CD14-positive monocyte (primary cell): ENCODE data around the gene IL1RL2. TPM values are rescaled to one million over a fixed set of nuclear protein-coding genes. Genes with fewer than 3 reads are reported as not detected.

Experiments
- DNase-seq, 3 donors: peaks; one replicate each; pipeline ENCODE4 v3.0.0-alpha.2; 2011 to 2022
- H2AFZ ChIP-seq: 2 replicates; pipeline ENCODE4 v1.6.0; 2012; ENCODE audit warnings: mild to moderate bottlenecking, low read depth, low read length, inconsistent platforms; ENCODE audit not compliant: insufficient read depth, poor library complexity, severe bottlenecking
- H3K27ac ChIP-seq, 2 donors: 1 replicate in 1 of 2; 2 replicates in 1 of 2; pipeline ENCODE4 v1.5.1; 2012 to 2013; ENCODE audit warnings: low read length in 2 of 2, control low read depth in 1 of 2, inconsistent platforms in 1 of 2, low read depth in 1 of 2, mild to moderate bottlenecking in 1 of 2
- H3K27me3 ChIP-seq, 2 donors: one replicate each; pipeline versions ENCODE4 v1.6.0 to v1.6.1; 2011 to 2013; ENCODE audit warnings: low read length in 2 of 2; ENCODE audit not compliant: control insufficient read depth in 2 of 2, insufficient read depth in 2 of 2
- H3K36me3 ChIP-seq, 2 donors: replicated peaks in 1 of 2; 1 replicate in 1 of 2; 2 replicates in 1 of 2; pipeline versions ENCODE4 v1.5.1 to v1.6.1; 2012 to 2013; ENCODE audit warnings: low read length in 2 of 2, control low read depth in 1 of 2, inconsistent platforms in 1 of 2, mild to moderate bottlenecking in 1 of 2; ENCODE audit not compliant: insufficient read depth in 2 of 2, control insufficient read depth in 1 of 2
- H3K4me1 ChIP-seq, 2 donors: 1 replicate in 1 of 2; 2 replicates in 1 of 2; pipeline versions ENCODE4 v1.5.1 to v1.6.1; 2012 to 2013; ENCODE audit warnings: low read length in 2 of 2, control low read depth in 1 of 2, inconsistent platforms in 1 of 2, mild to moderate bottlenecking in 1 of 2, moderate library complexity in 1 of 2; ENCODE audit not compliant: insufficient read depth in 2 of 2, control insufficient read depth in 1 of 2
- H3K4me2 ChIP-seq: replicated peaks from 2 replicates; pipeline ENCODE3; 2012; ENCODE audit warnings: low read length, moderate library complexity, mild to moderate bottlenecking; ENCODE audit not compliant: poor library complexity, severe bottlenecking; ENCODE audit errors: extremely low read depth
- H3K4me3 ChIP-seq, 3 experiments: fragments of 200-600 bp in 1 of 3; sonication (generic) in 1 of 3; replicated peaks in 1 of 3; 1 replicate in 2 of 3; 2 replicates in 1 of 3; pipeline ENCODE4 v1.5.1; 2011 to 2013; ENCODE audit warnings: low read length in 3 of 3, mild to moderate bottlenecking in 3 of 3, control low read depth in 2 of 3, low read depth in 2 of 3, inconsistent platforms in 1 of 3, moderate library complexity in 1 of 3
- H3K79me2 ChIP-seq: 2 replicates; pipeline ENCODE4 v1.6.0; 2012; ENCODE audit warnings: mild to moderate bottlenecking, control low read depth, inconsistent platforms, low read length, moderate library complexity; ENCODE audit not compliant: insufficient read depth
- H3K9ac ChIP-seq: 2 replicates; pipeline ENCODE4 v1.6.0; 2017; ENCODE audit warnings: low read length, mild to moderate bottlenecking; ENCODE audit not compliant: insufficient read depth, poor library complexity, severe bottlenecking
- H3K9me3 ChIP-seq, 2 donors: replicated peaks in 1 of 2; 1 replicate in 1 of 2; 2 replicates in 1 of 2; pipeline versions ENCODE4 v1.5.1 to v1.6.1; 2012 to 2013; ENCODE audit warnings: low read length in 2 of 2, control low read depth in 1 of 2; ENCODE audit not compliant: control insufficient read depth in 1 of 2, insufficient read depth in 1 of 2
- H4K20me1 ChIP-seq: 2 replicates; pipeline ENCODE4 v1.6.0; 2012; ENCODE audit warnings: mild to moderate bottlenecking, low read length, control low read depth, moderate library complexity; ENCODE audit not compliant: insufficient read depth
- H3K27ac Mint-ChIP-seq, 7 donors: one replicate each; pipeline ENCODE4 v1.8.0; 2020; ENCODE audit warnings: mild to moderate bottlenecking in 7 of 7, mixed read lengths in 7 of 7, moderate library complexity in 6 of 7, inconsistent platforms in 2 of 7
- H3K27me3 Mint-ChIP-seq, 3 donors: one replicate each; pipeline ENCODE4 v1.8.0; 2021 to 2022; ENCODE audit warnings: low read depth in 3 of 3, mild to moderate bottlenecking in 3 of 3, mixed read lengths in 3 of 3, moderate library complexity in 3 of 3, inconsistent platforms in 1 of 3
- H3K36me3 Mint-ChIP-seq, 2 donors: one replicate each; pipeline ENCODE4 v1.8.0; 2020; ENCODE audit warnings: mixed read lengths in 2 of 2, inconsistent platforms in 1 of 2, mild to moderate bottlenecking in 1 of 2
- H3K4me1 Mint-ChIP-seq: one replicate; pipeline ENCODE4 v1.8.0; 2020; ENCODE audit warnings: mild to moderate bottlenecking, mixed read lengths
- H3K4me3 Mint-ChIP-seq, 2 donors: one replicate each; pipeline ENCODE4 v1.8.0; 2020; ENCODE audit warnings: mild to moderate bottlenecking in 2 of 2, mixed read lengths in 2 of 2, moderate library complexity in 1 of 2
- H3K9me3 Mint-ChIP-seq, 7 donors: one replicate each; pipeline ENCODE4 v1.8.0; 2020 to 2022; ENCODE audit warnings: mixed read lengths in 7 of 7, mild to moderate bottlenecking in 6 of 7, moderate library complexity in 6 of 7, inconsistent platforms in 2 of 7
- WGBS: methylation state at CpG from one replicate; pipeline ENCODE4 v1.1.5; 2013; ENCODE audit warnings: missing lambda C conversion rate; ENCODE audit not compliant: insufficient coverage; 5-methylcytosine and 5-hydroxymethylcytosine counted together
- intact Hi-C, 2 donors: fragments of 100-400 bp; cut with micrococcal nuclease; formaldehyde crosslinking; loops; one replicate each; pipeline versions ENCODE4 v1.15.0 to v1.15.1; 2023
- polyA plus RNA-seq, 3 donors: library from polyadenylated mRNA; depleted of rRNA in 1 of 3; unstranded in 2 of 3; stranded (reverse) in 1 of 3; fragments of 300-500 nt in 2 of 3; fragments of >200 nt in 1 of 3; fragmentation: Illumina TruSeq in 2 of 3; gene quantifications; 1 replicate in 2 of 3; 2 replicates in 1 of 3; pipeline ENCODE4 v1.2.3, GENCODE V29; 2012 to 2021
- TF ChIP-seq, protein P1 (sequence below): fragments of 200-600 bp; IDR thresholded peaks from one replicate; pipeline ENCODE4 v1.8.0; 2022; ENCODE audit warnings: antibody characterized with exemption, mild to moderate bottlenecking

The IL1RL2 gene
- polyA plus RNA-seq, 3 donors: 0.07 to 1.5 TPM; not detected in 1

- Mint-ChIP-seq H3K36me3 (peaks cover 0 to 10% of the 10 kb centered on the region in 2 donors), H3K4me1 (peaks cover 25% of the 10 kb centered on the region), H3K4me3 (peak overlapping the region in 1 of 2 donors; percentile 49), H3K27me3 (peaks cover 51 to 73% (median 56%) of the 10 kb centered on the region in 3 donors), H3K9me3 (peaks cover 5 to 19% (median 11%) of the 10 kb centered on the region in 7 donors), H3K27ac (no peak overlapping the region)
- H4K20me1 ChIP-seq: no peaks in the 10 kb centered on the region
- no peak overlapping the region for H3K4me3 ChIP-seq
- intact Hi-C loops: no loop called here
- DNase-seq: no peak
- no peak overlapping the region for H2AFZ ChIP-seq
- WGBS: 100% methylated on average over 1 of the region's 1 CpG
- TF ChIP-seq, protein P1, sequence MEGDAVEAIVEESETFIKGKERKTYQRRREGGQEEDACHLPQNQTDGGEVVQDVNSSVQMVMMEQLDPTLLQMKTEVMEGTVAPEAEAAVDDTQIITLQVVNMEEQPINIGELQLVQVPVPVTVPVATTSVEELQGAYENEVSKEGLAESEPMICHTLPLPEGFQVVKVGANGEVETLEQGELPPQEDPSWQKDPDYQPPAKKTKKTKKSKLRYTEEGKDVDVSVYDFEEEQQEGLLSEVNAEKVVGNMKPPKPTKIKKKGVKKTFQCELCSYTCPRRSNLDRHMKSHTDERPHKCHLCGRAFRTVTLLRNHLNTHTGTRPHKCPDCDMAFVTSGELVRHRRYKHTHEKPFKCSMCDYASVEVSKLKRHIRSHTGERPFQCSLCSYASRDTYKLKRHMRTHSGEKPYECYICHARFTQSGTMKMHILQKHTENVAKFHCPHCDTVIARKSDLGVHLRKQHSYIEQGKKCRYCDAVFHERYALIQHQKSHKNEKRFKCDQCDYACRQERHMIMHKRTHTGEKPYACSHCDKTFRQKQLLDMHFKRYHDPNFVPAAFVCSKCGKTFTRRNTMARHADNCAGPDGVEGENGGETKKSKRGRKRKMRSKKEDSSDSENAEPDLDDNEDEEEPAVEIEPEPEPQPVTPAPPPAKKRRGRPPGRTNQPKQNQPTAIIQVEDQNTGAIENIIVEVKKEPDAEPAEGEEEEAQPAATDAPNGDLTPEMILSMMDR: no peak
- H3K36me3 ChIP-seq: no peaks in the 10 kb centered on the region
- H3K4me2 ChIP-seq: no peak overlapping the region
- H3K27me3 ChIP-seq: peaks cover 58 to 60% of the 10 kb centered on the region in 2 donors
- H3K79me2 ChIP-seq: no peaks in the 10 kb centered on the region
- H3K9me3 ChIP-seq: no peaks in the 10 kb centered on the region
- peaks cover 10 to 15% of the 10 kb centered on the region in 2 donors for H3K4me1 ChIP-seq
- H3K9ac ChIP-seq: no peak overlapping the region
- H3K27ac ChIP-seq: no peak overlapping the region
These were observed 90.4 kb downstream of the IL1RL2 start for GRCh38 chr2:102277202-102277700.

DNA sequence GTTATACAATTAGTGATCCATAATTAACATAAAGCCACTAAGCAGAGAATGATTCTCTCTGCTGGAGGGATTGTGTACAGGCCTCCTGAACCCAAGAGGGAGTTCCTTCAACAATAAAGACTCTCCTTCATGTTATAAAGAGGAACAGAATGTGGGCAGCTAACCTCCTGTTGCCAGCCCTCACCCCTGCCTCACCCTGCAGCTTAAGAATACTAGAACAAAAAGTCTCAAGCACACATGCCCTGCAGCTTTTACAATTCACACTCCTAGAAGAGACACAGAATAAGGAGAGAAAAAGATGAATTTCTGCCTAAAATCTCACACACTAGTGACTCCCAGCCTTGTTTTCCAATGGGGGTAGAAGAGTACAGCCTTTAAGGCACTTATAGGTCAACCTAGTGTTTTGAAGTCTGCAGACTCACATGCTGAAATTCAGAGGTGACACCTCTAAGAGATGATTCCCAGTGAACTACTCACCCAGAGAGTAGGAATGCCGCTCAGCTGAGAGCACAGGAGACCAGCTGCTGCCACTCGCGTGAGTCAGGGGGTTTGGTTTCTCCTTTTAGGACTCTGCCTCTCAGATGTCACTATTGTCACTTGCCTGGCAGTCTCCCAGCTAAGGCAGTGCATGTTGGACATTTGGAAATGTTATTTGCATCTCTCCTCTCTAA, 92.0 kb downstream of the IL1RL2 start:
- H3K9ac ChIP-seq: no peak overlapping the region
- peak overlapping the region in 2 of 7 donors; percentile 6 to 21 for H3K27ac Mint-ChIP-seq
- peaks cover 0 to 10% of the 10 kb centered on the region in 2 donors for H3K36me3 Mint-ChIP-seq
- DNase-seq: peak in 2 of 3 donors; percentile 33 to 46
- H4K20me1 ChIP-seq: no peaks in the 10 kb centered on the region
- no peaks in the 10 kb centered on the region for H3K9me3 ChIP-seq
- no peak overlapping the region for H3K4me3 ChIP-seq
- peaks cover 5 to 19% (median 11%) of the 10 kb centered on the region in 7 donors for H3K9me3 Mint-ChIP-seq
- H3K27me3 ChIP-seq: peaks cover 59 to 72% of the 10 kb centered on the region in 2 donors
- TF ChIP-seq, protein P1: no peak
- peaks cover 47 to 64% (median 49%) of the 10 kb centered on the region in 3 donors for H3K27me3 Mint-ChIP-seq
- intact Hi-C loops: no loop called here
- no peak overlapping the region for H2AFZ ChIP-seq
- no peak overlapping the region for H3K27ac ChIP-seq
- no peak overlapping the region for H3K4me2 ChIP-seq
- H3K36me3 ChIP-seq: no peaks in the 10 kb centered on the region
- peak overlapping the region in 1 of 2 donors; percentile 61 for H3K4me3 Mint-ChIP-seq
- H3K79me2 ChIP-seq: no peaks in the 10 kb centered on the region
- H3K4me1 ChIP-seq: peaks cover 26 to 31% of the 10 kb centered on the region in 2 donors
- no CpG with 5 or more reads among the region's 3 CpGs for WGBS
- H3K4me1 Mint-ChIP-seq: peaks cover 21% of the 10 kb centered on the region
